ENCODE data around the gene MTCH1. TPM values are rescaled to one million over a fixed set of nuclear protein-coding genes. Genes with fewer than 3 reads are reported as not detected.

Gene MTCH1
- total and polyA plus RNA-seq, 3 donors from 2014 or later: 157 to 316 (median 227) TPM

DNA sequence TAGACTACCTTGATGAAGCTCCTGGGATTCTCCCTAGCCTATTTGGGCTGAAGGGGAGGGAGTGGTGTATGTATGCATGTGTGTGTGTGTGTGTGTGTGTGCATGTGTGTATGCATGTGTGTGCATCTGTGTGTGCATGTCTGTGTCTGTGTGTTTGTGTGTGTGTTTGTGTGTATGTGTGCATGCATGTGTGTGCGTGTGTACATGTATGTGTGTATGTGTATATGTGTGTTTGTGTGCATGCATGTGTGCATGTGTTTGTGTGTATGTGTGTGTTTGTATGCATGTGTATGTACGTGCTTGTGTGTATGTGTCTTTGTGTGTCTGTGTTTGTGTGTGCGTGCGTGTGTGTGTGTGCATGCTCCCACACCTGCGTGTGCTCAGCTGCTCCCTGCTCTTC is 34.8 kb upstream of the MTCH1 start:
- Histone ChIP-seq H3K27ac (no peak overlapping the region), H3K27me3 (no peaks in the 10 kb centered on the region), H3K4me3 (no peak overlapping the region), H3K9me3 (no peaks in the 10 kb centered on the region), H3K36me3 (ENCODE audit: low read depth, missing control alignments) (no peaks in the 10 kb centered on the region), H3K4me1 (peaks cover 24% of the 10 kb centered on the region)
- intact Hi-C loops (cut with DNase I; ENCODE audit: low total_unique reads): loop anchor here (10.0 kb wide), 1 partner anchor 154 kb away; the partner anchor contains the start of gene PIM1
- DNase-seq: no peak
- TF ChIP-seq, protein P1, sequence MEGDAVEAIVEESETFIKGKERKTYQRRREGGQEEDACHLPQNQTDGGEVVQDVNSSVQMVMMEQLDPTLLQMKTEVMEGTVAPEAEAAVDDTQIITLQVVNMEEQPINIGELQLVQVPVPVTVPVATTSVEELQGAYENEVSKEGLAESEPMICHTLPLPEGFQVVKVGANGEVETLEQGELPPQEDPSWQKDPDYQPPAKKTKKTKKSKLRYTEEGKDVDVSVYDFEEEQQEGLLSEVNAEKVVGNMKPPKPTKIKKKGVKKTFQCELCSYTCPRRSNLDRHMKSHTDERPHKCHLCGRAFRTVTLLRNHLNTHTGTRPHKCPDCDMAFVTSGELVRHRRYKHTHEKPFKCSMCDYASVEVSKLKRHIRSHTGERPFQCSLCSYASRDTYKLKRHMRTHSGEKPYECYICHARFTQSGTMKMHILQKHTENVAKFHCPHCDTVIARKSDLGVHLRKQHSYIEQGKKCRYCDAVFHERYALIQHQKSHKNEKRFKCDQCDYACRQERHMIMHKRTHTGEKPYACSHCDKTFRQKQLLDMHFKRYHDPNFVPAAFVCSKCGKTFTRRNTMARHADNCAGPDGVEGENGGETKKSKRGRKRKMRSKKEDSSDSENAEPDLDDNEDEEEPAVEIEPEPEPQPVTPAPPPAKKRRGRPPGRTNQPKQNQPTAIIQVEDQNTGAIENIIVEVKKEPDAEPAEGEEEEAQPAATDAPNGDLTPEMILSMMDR (IDR thresholded peaks at IDR 0.05): no peak
- TF ChIP-seq POLR2A (IDR thresholded peaks at IDR 0.05): no peak
- 89 to 94% methylated on average over 2 to 5 of the region's 5 CpGs for WGBS, 2 donors

DNA sequence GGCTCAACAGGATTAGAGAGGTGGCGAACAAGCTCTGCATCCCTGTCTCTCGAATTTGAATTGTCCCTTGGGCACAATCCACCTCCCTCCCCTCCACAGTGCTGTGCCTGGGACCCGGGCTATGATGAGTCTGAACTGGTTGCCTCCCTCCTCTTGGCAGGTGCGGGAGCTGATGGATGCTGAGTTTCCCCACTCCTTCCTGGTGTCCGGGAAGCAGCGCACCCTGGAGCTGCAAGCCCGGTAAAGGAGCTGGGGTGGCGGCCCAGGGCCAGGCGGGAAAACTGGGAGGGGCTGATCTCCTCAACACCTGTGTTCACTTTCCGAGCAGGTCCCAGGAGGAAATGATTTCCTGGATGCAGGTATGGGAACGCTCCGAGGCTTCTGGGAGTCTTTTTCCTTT is 34.4 kb upstream of the MTCH1 start:
- no peaks in the 10 kb centered on the region for H3K9me3 ChIP-seq
- H3K27me3 ChIP-seq: no peaks in the 10 kb centered on the region
- TF ChIP-seq POLR2A (IDR thresholded peaks at IDR 0.05): no peak
- TF ChIP-seq, protein P1 (IDR thresholded peaks at IDR 0.05): no peak
- no peak overlapping the region for H3K27ac ChIP-seq
- intact Hi-C loops (cut with DNase I; ENCODE audit: low total_unique reads): loop anchor here (10.0 kb wide), 1 partner anchor 154 kb away; the partner anchor contains the start of gene PIM1
- H3K36me3 ChIP-seq (ENCODE audit: low read depth, missing control alignments): no peaks in the 10 kb centered on the region
- no peak for DNase-seq
- H3K4me1 ChIP-seq: peaks cover 24% of the 10 kb centered on the region
- no peak overlapping the region for H3K4me3 ChIP-seq
- WGBS, 2 donors: 82% methylated on average over 8 to 12 of the region's 12 CpGs

DNA sequence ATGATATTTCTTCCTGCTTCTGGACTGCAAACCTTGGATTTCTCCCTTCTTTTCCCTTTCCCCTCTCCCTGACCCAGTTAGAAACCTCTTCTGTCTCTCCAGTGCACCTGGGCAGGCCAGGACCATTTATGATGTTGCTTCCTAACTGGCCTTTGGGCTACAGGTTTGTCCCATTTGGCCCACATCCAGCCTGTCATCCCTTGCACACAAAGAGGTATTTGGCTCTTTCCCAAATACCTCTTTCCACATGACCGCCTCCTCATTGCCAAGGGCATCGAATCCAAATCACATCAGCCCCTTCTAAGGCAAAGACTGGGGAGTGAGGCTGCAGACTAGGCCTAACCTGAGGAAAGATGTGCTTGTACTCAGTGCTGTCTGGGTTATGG is 33.1 kb upstream of the MTCH1 start:
- Histone ChIP-seq H3K4me1 (peaks cover 24% of the 10 kb centered on the region), H3K27ac (no peak overlapping the region), H3K4me3 (no peak overlapping the region), H3K27me3 (no peaks in the 10 kb centered on the region), H3K36me3 (ENCODE audit: low read depth, missing control alignments) (no peaks in the 10 kb centered on the region), H3K9me3 (no peaks in the 10 kb centered on the region)
- intact Hi-C loops (cut with DNase I; ENCODE audit: low total_unique reads): no loop called here
- no peak for DNase-seq
- TF ChIP-seq POLR2A (IDR thresholded peaks at IDR 0.05): no peak
- TF ChIP-seq, protein P1 (IDR thresholded peaks at IDR 0.05): no peak
- WGBS, 2 donors: 54 to 74% methylated on average over 2 of the region's 2 CpGs

DNA sequence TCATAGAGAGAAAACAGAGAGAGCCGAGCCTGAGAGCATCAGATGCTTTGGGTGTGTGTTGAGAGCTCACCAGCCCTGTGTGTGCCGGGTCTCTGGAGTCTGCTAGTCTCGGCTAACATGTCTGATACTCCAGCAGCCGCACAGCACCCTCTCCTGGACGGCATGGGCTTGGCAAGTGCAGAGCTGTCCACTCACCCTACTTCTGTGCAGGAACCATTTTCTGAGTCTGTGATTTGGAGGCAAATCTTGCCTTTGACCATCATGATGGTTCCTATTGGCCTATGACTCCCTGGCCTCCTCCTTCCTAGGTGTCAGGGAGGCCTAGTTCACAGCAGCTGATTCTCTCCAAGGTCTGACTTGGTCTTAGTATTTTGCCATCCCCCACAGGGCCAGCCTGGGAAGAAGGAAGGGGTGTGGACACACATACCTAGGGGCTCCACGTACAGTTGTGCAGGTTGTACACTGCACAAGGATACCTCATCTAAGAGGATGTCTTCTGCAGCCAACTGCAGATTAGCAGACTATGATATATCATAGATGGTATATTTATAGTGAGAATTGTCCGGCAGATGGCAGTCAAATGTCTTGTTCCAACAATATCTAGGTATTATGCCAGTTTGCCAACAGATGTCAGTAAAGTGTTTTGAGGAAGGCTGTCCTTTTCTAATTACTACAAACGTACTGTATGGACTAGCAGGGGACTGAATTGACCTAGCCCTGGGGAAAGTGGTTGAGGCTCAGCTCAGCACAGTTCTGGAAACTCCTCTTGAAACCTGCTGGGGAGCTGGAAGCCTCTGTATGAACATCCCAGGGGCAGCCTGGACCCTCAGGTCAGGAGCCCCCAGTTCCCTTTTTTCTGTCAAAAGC is 32.4 kb upstream of the MTCH1 start:
- H3K27ac ChIP-seq: peak overlapping the region; percentile 50 to 65
- peaks cover 24% of the 10 kb centered on the region for H3K4me1 ChIP-seq
- DNase-seq: peak; percentile 96
- no peak overlapping the region for H3K4me3 ChIP-seq
- H3K9me3 ChIP-seq: no peaks in the 10 kb centered on the region
- WGBS, 2 donors: 28 to 31% methylated on average over 8 of the region's 8 CpGs
- H3K27me3 ChIP-seq: no peaks in the 10 kb centered on the region
- no peaks in the 10 kb centered on the region for H3K36me3 ChIP-seq (ENCODE audit: low read depth, missing control alignments)
- intact Hi-C loops (cut with DNase I; ENCODE audit: low total_unique reads): no loop called here
- TF ChIP-seq POLR2A (IDR thresholded peaks at IDR 0.05): no peak
- TF ChIP-seq, protein P1 (IDR thresholded peaks at IDR 0.05): peak; percentile 74 to 88 (median 83)
